Caco-2 (cell line): Measurements from ENCODE around the gene SLC25A36. TPM values are rescaled to one million over a fixed set of nuclear protein-coding genes. Genes with fewer than 3 reads are reported as not detected.

Experiments
- BruUV-seq: library from RNA; stranded (reverse); fragments of 400-500 nt; replicated peaks from 2 replicates; lab custom pipeline; 2021; lab: Mats Ljungman, UMichigan
- CTCF ChIA-PET: fragments of 300-600 bp; sonication (Branson Sonifier 250); formaldehyde crosslinking; loops from one replicate; lab custom pipeline; 2022; ENCODE audit warnings: antibody characterized with exemption; lab: Charles Lee
- POLR2A ChIA-PET: fragments of 300-600 bp; sonication (Branson Sonifier 250); formaldehyde crosslinking; loops from one replicate; lab custom pipeline; 2022; ENCODE audit warnings: antibody characterized with exemption; lab: Charles Lee
- DNase-seq, 2 experiments: peaks; one replicate each; pipeline versions ENCODE4 v3.0.0 to v3.0.0-alpha.2; 2020 to 2022
- H3K27me3 ChIP-seq: replicated peaks from 2 replicates; pipeline ENCODE4 v1.6.0; 2011; ENCODE audit warnings: low read length; ENCODE audit not compliant: control insufficient read depth, insufficient read depth
- H3K36me3 ChIP-seq: 2 replicates; pipeline ENCODE4 v1.5.1; 2011; ENCODE audit warnings: low read length; ENCODE audit not compliant: control insufficient read depth, insufficient read depth
- H3K4me1 ChIP-seq: fragments of 250-450 bp; sonication (Bioruptor Pico); 2 replicates; pipeline ENCODE4 v1.5.1; 2020; ENCODE audit warnings: mild to moderate bottlenecking
- H3K4me3 ChIP-seq: 2 replicates; pipeline ENCODE4 v1.5.1; 2011; ENCODE audit warnings: low read depth, mild to moderate bottlenecking, control low read depth, low read length
- H3K9me3 ChIP-seq: fragments of 250-450 bp; sonication (Bioruptor Pico); 2 replicates; pipeline ENCODE4 v1.5.1; 2020; ENCODE audit warnings: mild to moderate bottlenecking, moderate library complexity
- H3K27ac Mint-ChIP-seq: one replicate; pipeline ENCODE4 v1.8.0; 2022; ENCODE audit warnings: mixed read lengths; ENCODE audit not compliant: unreplicated experiment
- H3K27me3 Mint-ChIP-seq: one replicate; pipeline ENCODE4 v1.8.0; 2022; ENCODE audit warnings: mixed read lengths; ENCODE audit not compliant: insufficient read depth, unreplicated experiment
- H3K36me3 Mint-ChIP-seq: one replicate; pipeline ENCODE4 v1.8.0; 2022; ENCODE audit warnings: mild to moderate bottlenecking, mixed read lengths; ENCODE audit not compliant: insufficient read depth, unreplicated experiment
- H3K4me1 Mint-ChIP-seq: one replicate; pipeline ENCODE4 v1.8.0; 2022; ENCODE audit warnings: low read depth, mixed read lengths; ENCODE audit not compliant: unreplicated experiment
- H3K4me3 Mint-ChIP-seq: one replicate; pipeline ENCODE4 v1.8.0; 2022; ENCODE audit warnings: mild to moderate bottlenecking, moderate library complexity, mixed read lengths; ENCODE audit not compliant: unreplicated experiment
- H3K9me3 Mint-ChIP-seq: one replicate; pipeline ENCODE4 v1.8.0; 2022; ENCODE audit warnings: mixed read lengths; ENCODE audit not compliant: unreplicated experiment
- CTCF ChIP-seq, 2 experiments: fragments of 200-600 bp in 1 of 2; IDR thresholded peaks; 1 replicate in 1 of 2; 2 replicates in 1 of 2; pipeline versions ENCODE4 v1.5.1 to v1.8.0; 2011 to 2022; ENCODE audit warnings: antibody characterized with exemption in 1 of 2, control low read depth in 1 of 2, inconsistent platforms in 1 of 2, low read depth in 1 of 2, low read length in 1 of 2, mild to moderate bottlenecking in 1 of 2, moderate library complexity in 1 of 2; ENCODE audit not compliant: insufficient read depth in 1 of 2, severe bottlenecking in 1 of 2, unreplicated experiment in 1 of 2
- intact Hi-C: fragments of 100-400 bp; cut with micrococcal nuclease; formaldehyde crosslinking; loops from one replicate; pipeline ENCODE4 v1.10.0; 2022; ENCODE audit not compliant: unreplicated experiment
- total RNA-seq: library from RNA; stranded (reverse); gene quantifications from 2 replicates; pipeline ENCODE4 v1.2.3, GENCODE V29; 2022

SLC25A36 gene
- total RNA-seq, 1 experiment from 2014 or later: 167 TPM

DNA sequence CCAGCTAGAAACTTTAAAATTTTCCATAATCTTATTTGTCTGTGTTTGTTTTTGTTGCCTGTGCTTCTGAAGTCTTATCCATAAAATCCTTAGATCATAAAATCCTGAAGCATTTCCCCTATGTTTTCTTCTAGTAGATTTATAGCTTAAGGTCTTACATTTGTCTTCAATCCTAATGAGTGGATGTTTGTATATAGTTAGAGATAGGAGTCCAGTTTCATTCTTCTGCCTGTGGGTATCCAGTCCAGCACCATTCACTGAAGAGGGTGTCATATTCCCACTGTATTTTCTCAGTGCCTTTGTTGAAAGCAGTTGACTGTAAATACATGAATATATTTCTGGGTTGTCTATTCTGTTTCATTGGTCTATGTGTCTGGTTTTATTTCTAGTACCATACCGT is 64.7 kb downstream of the SLC25A36 start:
- no TSS peak for BruUV-seq
- no peaks in the 10 kb centered on the region for H3K27me3 ChIP-seq

DNA sequence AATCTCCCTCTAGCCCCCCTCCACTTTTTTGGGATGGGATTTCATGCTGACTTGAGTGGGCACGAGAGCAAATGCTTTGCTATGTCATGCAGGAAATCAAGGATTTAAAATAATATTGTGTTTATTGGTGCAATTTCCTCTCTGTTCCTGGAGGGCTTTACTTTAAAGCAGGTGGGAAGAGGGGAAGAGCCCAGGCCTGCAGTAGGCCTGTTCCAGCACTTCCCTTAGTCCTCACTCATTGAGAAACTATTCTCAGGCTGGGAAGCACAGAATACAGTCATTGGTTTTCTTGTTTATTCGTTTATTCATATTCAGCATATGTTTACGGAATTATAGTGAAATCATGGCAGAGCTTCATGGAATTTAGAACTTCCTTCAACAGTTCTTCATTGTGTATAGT is 67.9 kb downstream of the SLC25A36 start:
- DNase-seq: no peak
- no peak for TF ChIP-seq CTCF (IDR thresholded peaks at IDR 0.05; ENCODE audit: insufficient read depth in 1 of 2, low read depth in 1 of 2, low read length in 1 of 2, severe bottlenecking in 1 of 2, unreplicated experiment in 1 of 2)
- Mint-ChIP-seq H3K27me3 (no peaks in the 10 kb centered on the region), H3K4me3 (no peak overlapping the region), H3K9me3 (no peaks in the 10 kb centered on the region), H3K4me1 (no peaks in the 10 kb centered on the region), H3K27ac (no peak overlapping the region), H3K36me3 (no peaks in the 10 kb centered on the region)
- 0 out of 2 replicates have a peak, but pooled peaks cover 3% of the 10 kb centered on the region for H3K9me3 ChIP-seq
- ChIA-PET POLR2A (interaction anchor here (0.7 kb wide), 1 partner anchor 742 kb away, joined by 3 read pairs; no protein-coding TSS in a partner anchor), CTCF (interaction anchor here (1.2 kb wide), 1 partner anchor 97 kb away, joined by 6 read pairs; no protein-coding TSS in a partner anchor)
- intact Hi-C loops: no loop called here
- H3K36me3 ChIP-seq: no peaks in the 10 kb centered on the region
- H3K27me3 ChIP-seq: no peaks in the 10 kb centered on the region
- H3K4me3 ChIP-seq: no peak overlapping the region
- BruUV-seq: no TSS peak
- H3K4me1 ChIP-seq: no peaks in the 10 kb centered on the region

More for the DNA sequence above, 64.7 kb downstream of the SLC25A36 start:
- Mint-ChIP-seq H3K27ac (no peak overlapping the region), H3K36me3 (no peaks in the 10 kb centered on the region), H3K9me3 (no peaks in the 10 kb centered on the region), H3K27me3 (no peaks in the 10 kb centered on the region), H3K4me3 (no peak overlapping the region), H3K4me1 (no peaks in the 10 kb centered on the region)
- Histone ChIP-seq H3K4me3 (no peak overlapping the region), H3K9me3 (0 out of 2 replicates have a peak, but pooled peaks cover 3% of the 10 kb centered on the region), H3K4me1 (no peaks in the 10 kb centered on the region), H3K36me3 (no peaks in the 10 kb centered on the region)
- intact Hi-C loops: no loop called here
- ChIA-PET POLR2A (no interaction called here), CTCF (no interaction called here)
- no peak for TF ChIP-seq CTCF (IDR thresholded peaks at IDR 0.05; ENCODE audit: insufficient read depth in 1 of 2, low read depth in 1 of 2, low read length in 1 of 2, severe bottlenecking in 1 of 2, unreplicated experiment in 1 of 2)
- DNase-seq: no peak

DNA sequence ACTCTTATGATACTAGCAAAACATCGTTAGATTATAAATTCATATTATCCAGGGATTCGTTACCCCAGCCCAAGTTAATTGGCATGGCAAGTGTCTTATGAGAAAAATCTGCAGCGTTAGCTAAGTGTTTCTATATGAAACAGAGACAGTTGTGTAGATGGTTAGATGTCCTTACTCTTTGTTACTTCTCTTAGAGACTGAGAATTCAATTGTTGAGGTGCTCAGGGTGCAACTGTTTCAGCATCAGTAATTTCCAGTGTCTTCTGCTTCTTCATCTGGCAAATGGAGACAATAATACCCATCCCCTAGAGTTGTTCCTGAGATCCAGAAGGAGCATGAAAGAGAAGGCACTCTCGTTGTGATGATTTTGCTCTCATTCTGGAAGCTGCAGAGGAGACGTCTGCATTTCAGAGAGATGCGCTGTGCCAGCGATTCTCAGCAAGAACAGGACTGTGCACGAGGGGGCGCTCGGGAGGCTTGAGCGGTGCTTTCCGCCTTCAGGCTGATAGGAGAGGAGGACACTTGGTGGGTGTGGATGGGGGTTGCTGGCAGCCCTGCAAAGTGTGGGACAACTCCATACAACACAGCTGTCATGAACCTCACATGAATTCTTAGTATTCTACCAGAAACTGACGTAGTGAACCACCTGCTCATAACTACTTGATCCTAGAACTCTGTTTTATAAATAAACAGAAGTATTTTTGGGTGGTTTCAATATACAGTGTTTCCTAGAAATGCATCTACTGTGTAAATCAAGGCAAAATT is 69.8 kb downstream of the SLC25A36 start:
- CTCF ChIA-PET: interaction anchor here (1.0 to 2.6 kb wide), 6 partner anchors 11 to 217 kb away, joined by 4 to 10 read pairs (median 6); no protein-coding TSS in a partner anchor
- DNase-seq: peak; percentile 76 to 85
- Mint-ChIP-seq H3K27ac (no peak overlapping the region), H3K36me3 (no peaks in the 10 kb centered on the region), H3K4me1 (no peaks in the 10 kb centered on the region), H3K4me3 (no peak overlapping the region), H3K27me3 (no peaks in the 10 kb centered on the region), H3K9me3 (no peaks in the 10 kb centered on the region)
- peak; percentile 78 to 91 for TF ChIP-seq CTCF (IDR thresholded peaks at IDR 0.05; ENCODE audit: insufficient read depth in 1 of 2, low read depth in 1 of 2, low read length in 1 of 2, severe bottlenecking in 1 of 2, unreplicated experiment in 1 of 2)
- Histone ChIP-seq H3K36me3 (no peaks in the 10 kb centered on the region), H3K9me3 (0 out of 2 replicates have a peak, but pooled peaks cover 3% of the 10 kb centered on the region), H3K4me1 (no peaks in the 10 kb centered on the region), H3K27me3 (no peaks in the 10 kb centered on the region), H3K4me3 (no peak overlapping the region)
- intact Hi-C loops: loop anchor here (1.0 to 5.0 kb wide), 3 partner anchors 61 to 181 kb away; no protein-coding TSS in a partner anchor
- no TSS peak for BruUV-seq
- POLR2A ChIA-PET: no interaction called here
